PC-3 (cell line): ENCODE data around the gene AHCYL1. TPM values are rescaled to one million over a fixed set of nuclear protein-coding genes. Genes with fewer than 3 reads are reported as not detected.

ENCODE experiments used
- ATAC-seq: fragments of 200-7000 bp; cut with Tn5 transposase; 2 replicates; pipeline ENCODE4 v1.9.1; 2020; ENCODE audit warnings: mild to moderate bottlenecking, moderate library complexity
- BruUV-seq: library from RNA; stranded (reverse); fragments of 400-500 nt; replicated peaks from 2 replicates; lab custom pipeline; 2021; lab: Mats Ljungman, UMichigan
- CTCF ChIA-PET: fragments of 300-600 bp; sonication (Branson Sonifier 250); formaldehyde crosslinking; loops from one replicate; lab custom pipeline; 2022; ENCODE audit warnings: antibody characterized with exemption; lab: Charles Lee
- POLR2A ChIA-PET: fragments of 300-600 bp; sonication (Branson Sonifier 250); formaldehyde crosslinking; loops from one replicate; lab custom pipeline; 2022; ENCODE audit warnings: antibody characterized with exemption; ENCODE audit not compliant: unreplicated experiment; lab: Charles Lee
- DNase-seq: peaks from one replicate; pipeline ENCODE4 v3.0.0-alpha.2; 2015
- H2AFZ ChIP-seq: fragments of 300-600 bp; sonication (generic); 2 replicates; pipeline ENCODE4 v1.6.0; 2016; ENCODE audit warnings: antibody characterized with exemption, low read length
- H3F3A ChIP-seq: fragments of 300-600 bp; sonication (generic); one replicate; pipeline ENCODE4 v1.6.0; 2017; ENCODE audit warnings: antibody characterized with exemption, low read length, control low read depth, mild to moderate bottlenecking; ENCODE audit not compliant: unreplicated experiment
- H3K27ac ChIP-seq: fragments of 300-600 bp; sonication (generic); 2 replicates; pipeline ENCODE4 v1.5.1; 2016; ENCODE audit warnings: mild to moderate bottlenecking, low read length
- H3K27me3 ChIP-seq: fragments of 300-600 bp; sonication (generic); 2 replicates; pipeline ENCODE4 v1.6.1; 2016; ENCODE audit warnings: low read length, mixed read lengths
- H3K36me3 ChIP-seq: fragments of 300-600 bp; sonication (generic); 2 replicates; pipeline ENCODE4 v1.6.1; 2016; ENCODE audit warnings: low read depth, mixed run types, low read length, mixed read lengths
- H3K4me1 ChIP-seq: fragments of 300-600 bp; sonication (generic); 2 replicates; pipeline ENCODE4 v1.5.1; 2016; ENCODE audit warnings: low read length; ENCODE audit not compliant: insufficient read depth
- H3K4me2 ChIP-seq: fragments of 300-600 bp; sonication (generic); 2 replicates; pipeline ENCODE4 v1.6.0; 2016; ENCODE audit warnings: low read length
- H3K4me3 ChIP-seq: fragments of 300-600 bp; sonication (generic); 2 replicates; pipeline ENCODE4 v1.5.1; 2016; ENCODE audit warnings: mild to moderate bottlenecking, low read length, mixed read lengths
- H3K79me2 ChIP-seq: fragments of 300-600 bp; sonication (generic); 2 replicates; pipeline ENCODE4 v1.6.1; 2017; ENCODE audit warnings: low read length, mixed read lengths
- H3K9ac ChIP-seq: fragments of 300-600 bp; sonication (generic); 2 replicates; pipeline ENCODE4 v1.6.0; 2016; ENCODE audit warnings: mild to moderate bottlenecking, low read length
- H3K9me2 ChIP-seq: fragments of 300-600 bp; sonication (generic); replicated peaks from 2 replicates; pipeline ENCODE4 v1.6.1; 2016; ENCODE audit warnings: mixed run types, low read length, mixed read lengths
- H3K9me3 ChIP-seq: fragments of 300-600 bp; sonication (generic); 2 replicates; pipeline ENCODE4 v1.6.1; 2016; ENCODE audit warnings: low read length, mixed read lengths
- H4K20me1 ChIP-seq: fragments of 300-600 bp; sonication (generic); 2 replicates; pipeline ENCODE4 v1.6.1; 2016; ENCODE audit warnings: low read length, mixed read lengths
- EZH2 ChIP-seq: fragments of 300-600 bp; sonication (generic); IDR thresholded peaks from one replicate; pipeline ENCODE4 v1.6.1; 2017; ENCODE audit warnings: antibody characterized with exemption, mild to moderate bottlenecking, low read length; ENCODE audit not compliant: unreplicated experiment
- EZH2phosphoT487 ChIP-seq: fragments of 300-600 bp; sonication (generic); IDR thresholded peaks from 2 replicates; pipeline ENCODE4 v1.6.1; 2018; ENCODE audit warnings: mild to moderate bottlenecking, antibody characterized with exemption, low read length, borderline replicate concordance
- intact Hi-C: fragments of 100-400 bp; cut with micrococcal nuclease; formaldehyde crosslinking; loops from 2 replicates; pipeline ENCODE4 v1.9.0; 2023
- total RNA-seq: library from RNA; depleted of rRNA; stranded (reverse); fragments of >200 nt; gene quantifications from 2 replicates; pipeline ENCODE4 v1.2.3, GENCODE V29; 2014
- TF ChIP-seq, protein P1 (sequence below): fragments of 300-600 bp; sonication (generic); conservative IDR thresholded peaks from 2 replicates; pipeline ENCODE4 v1.5.1; 2017; ENCODE audit warnings: antibody characterized with exemption, low read depth, mild to moderate bottlenecking, low read length

Gene AHCYL1
- total RNA-seq, 1 experiment from 2014 or later: 35.8 TPM

GRCh38 chr1:110050602-110051261 is 66.2 kb downstream of the AHCYL1 start:
- no peak overlapping the region for H3K27ac ChIP-seq
- H3K79me2 ChIP-seq: no peaks in the 10 kb centered on the region
- H3K4me3 ChIP-seq: no peak overlapping the region
- no peak for TF ChIP-seq EZH2phosphoT487
- no peak for TF ChIP-seq EZH2
- TF ChIP-seq, protein P1, sequence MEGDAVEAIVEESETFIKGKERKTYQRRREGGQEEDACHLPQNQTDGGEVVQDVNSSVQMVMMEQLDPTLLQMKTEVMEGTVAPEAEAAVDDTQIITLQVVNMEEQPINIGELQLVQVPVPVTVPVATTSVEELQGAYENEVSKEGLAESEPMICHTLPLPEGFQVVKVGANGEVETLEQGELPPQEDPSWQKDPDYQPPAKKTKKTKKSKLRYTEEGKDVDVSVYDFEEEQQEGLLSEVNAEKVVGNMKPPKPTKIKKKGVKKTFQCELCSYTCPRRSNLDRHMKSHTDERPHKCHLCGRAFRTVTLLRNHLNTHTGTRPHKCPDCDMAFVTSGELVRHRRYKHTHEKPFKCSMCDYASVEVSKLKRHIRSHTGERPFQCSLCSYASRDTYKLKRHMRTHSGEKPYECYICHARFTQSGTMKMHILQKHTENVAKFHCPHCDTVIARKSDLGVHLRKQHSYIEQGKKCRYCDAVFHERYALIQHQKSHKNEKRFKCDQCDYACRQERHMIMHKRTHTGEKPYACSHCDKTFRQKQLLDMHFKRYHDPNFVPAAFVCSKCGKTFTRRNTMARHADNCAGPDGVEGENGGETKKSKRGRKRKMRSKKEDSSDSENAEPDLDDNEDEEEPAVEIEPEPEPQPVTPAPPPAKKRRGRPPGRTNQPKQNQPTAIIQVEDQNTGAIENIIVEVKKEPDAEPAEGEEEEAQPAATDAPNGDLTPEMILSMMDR: no peak
- H3K4me1 ChIP-seq: no peaks in the 10 kb centered on the region
- H3K9me3 ChIP-seq: no peaks in the 10 kb centered on the region
- intact Hi-C loops: no loop called here
- ChIA-PET POLR2A (no interaction called here), CTCF (no interaction called here)
- H2AFZ ChIP-seq: no peak overlapping the region
- BruUV-seq: no TSS peak
- DNase-seq (no peak), ATAC-seq (no peak)
- H3K36me3 ChIP-seq: peaks cover 67% of the 10 kb centered on the region
- H3K9me2 ChIP-seq: no peaks in the 10 kb centered on the region
- no peaks in the 10 kb centered on the region for H3K27me3 ChIP-seq
- H4K20me1 ChIP-seq: no peaks in the 10 kb centered on the region
- H3K4me2 ChIP-seq: no peak overlapping the region
- H3F3A ChIP-seq: no peaks in the 10 kb centered on the region
- no peak overlapping the region for H3K9ac ChIP-seq

DNA sequence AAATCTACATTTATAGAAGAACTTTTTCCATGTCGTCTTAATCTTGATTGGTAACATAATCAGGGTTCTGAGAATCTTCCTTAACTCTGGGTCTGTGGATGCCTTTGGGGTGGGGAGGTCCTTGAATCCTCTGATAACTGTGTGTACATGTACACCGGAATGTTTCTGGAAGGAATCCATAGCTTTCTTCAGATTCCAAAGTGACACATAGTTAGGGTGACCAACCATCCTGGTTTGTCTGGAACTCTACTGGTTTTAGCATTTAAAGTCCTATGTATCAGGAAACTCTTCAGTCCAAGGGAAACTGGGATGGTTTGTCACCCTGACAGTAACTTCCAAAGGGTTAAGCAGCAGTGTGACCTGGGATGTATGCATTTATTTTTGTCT is 66.7 kb downstream of the AHCYL1 start:
- POLR2A ChIA-PET: interaction anchor here (0.6 kb wide), 1 partner anchor 1870 kb away, joined by 4 read pairs; no protein-coding TSS in a partner anchor
- H3K4me2 ChIP-seq: no peak overlapping the region
- BruUV-seq: no TSS peak

More for the DNA sequence above, 66.7 kb downstream of the AHCYL1 start:
- H3K9me2 ChIP-seq: no peaks in the 10 kb centered on the region
- H3K36me3 ChIP-seq: peaks cover 69% of the 10 kb centered on the region
- no peaks in the 10 kb centered on the region for H4K20me1 ChIP-seq
- TF ChIP-seq EZH2phosphoT487 (no peak), EZH2 (no peak)
- TF ChIP-seq, protein P1: no peak
- no peak overlapping the region for H3K27ac ChIP-seq
- H3K79me2 ChIP-seq: no peaks in the 10 kb centered on the region
- no peak overlapping the region for H3K9ac ChIP-seq
- H2AFZ ChIP-seq: no peak overlapping the region
- CTCF ChIA-PET: no interaction called here
- H3F3A ChIP-seq: no peaks in the 10 kb centered on the region
- intact Hi-C loops: no loop called here
- ATAC-seq (no peak), DNase-seq (no peak)
- H3K4me3 ChIP-seq: no peak overlapping the region
- no peaks in the 10 kb centered on the region for H3K4me1 ChIP-seq
- no peaks in the 10 kb centered on the region for H3K9me3 ChIP-seq
- H3K27me3 ChIP-seq: no peaks in the 10 kb centered on the region
